MM.1S (cell line): ENCODE measurements around the gene KCNK4.

Experiments used
- CTCF ChIP-seq: fragments of 300-600 bp; sonication (generic); IDR thresholded peaks from 2 replicates; pipeline ENCODE4 v1.5.1; 2016; ENCODE audit warnings: antibody characterized with exemption, low read length, mixed read lengths
- EZH2 ChIP-seq: fragments of 300-600 bp; sonication (generic); optimal IDR thresholded peaks from 2 replicates; pipeline ENCODE3; 2017; ENCODE audit warnings: low read depth, mild to moderate bottlenecking, antibody characterized with exemption, low read length, mixed read lengths

GRCh38 chr11:64314805-64315561, 23.9 kb downstream of the KCNK4 start:
- TF ChIP-seq CTCF, result no peak
- no peak for TF ChIP-seq EZH2
